ENCODE data around the gene C1QTNF3.
A peak's percentile ranks its signal among the peaks of the same experiment; 100 is the strongest.
"Not testable (repeated sequence)": the region's sequence is repeated elsewhere in the genome, so short reads cannot be mapped to it uniquely, and the experiment has no call there.

C1QTNF3 gene

DNA sequence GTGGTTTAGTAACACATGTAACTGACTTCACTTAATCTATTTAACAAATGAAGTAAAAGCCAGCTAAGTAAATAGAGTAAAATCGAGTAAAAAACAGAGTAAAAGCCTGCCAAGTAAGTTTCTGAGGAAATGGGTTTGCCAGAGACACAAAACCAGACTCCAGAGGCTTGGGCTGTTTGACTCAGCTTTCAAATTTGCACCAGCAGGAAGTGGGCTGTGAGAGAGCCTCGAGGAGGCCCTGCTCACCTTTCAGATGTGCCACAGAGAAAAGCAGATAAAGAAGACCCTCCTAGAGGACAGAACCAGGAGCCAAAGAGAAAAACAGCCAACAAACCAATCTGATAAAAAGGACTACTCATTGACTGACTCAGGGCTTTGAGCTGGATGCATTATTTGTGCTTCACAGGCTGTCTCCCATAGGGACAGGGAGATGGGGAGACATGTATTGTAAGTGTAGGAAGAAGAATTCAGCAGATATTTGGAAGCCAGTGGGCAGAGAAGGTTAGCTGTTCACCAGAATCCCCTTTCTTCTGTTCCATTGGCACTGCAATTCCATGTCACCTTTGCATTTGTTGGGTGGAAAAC is 20.8 kb downstream of the C1QTNF3 start:
- peak; percentile 32 for DNase-seq (ENCODE audit: low spot score)

- DNase-seq (ENCODE audit: low spot score): no peak
Measured at GRCh38 chr5:34021334-34021733, 21.7 kb downstream of the C1QTNF3 start.

GRCh38 chr5:34020726-34021125 is 22.3 kb downstream of the C1QTNF3 start:
- no peak for DNase-seq (ENCODE audit: low spot score)

DNA sequence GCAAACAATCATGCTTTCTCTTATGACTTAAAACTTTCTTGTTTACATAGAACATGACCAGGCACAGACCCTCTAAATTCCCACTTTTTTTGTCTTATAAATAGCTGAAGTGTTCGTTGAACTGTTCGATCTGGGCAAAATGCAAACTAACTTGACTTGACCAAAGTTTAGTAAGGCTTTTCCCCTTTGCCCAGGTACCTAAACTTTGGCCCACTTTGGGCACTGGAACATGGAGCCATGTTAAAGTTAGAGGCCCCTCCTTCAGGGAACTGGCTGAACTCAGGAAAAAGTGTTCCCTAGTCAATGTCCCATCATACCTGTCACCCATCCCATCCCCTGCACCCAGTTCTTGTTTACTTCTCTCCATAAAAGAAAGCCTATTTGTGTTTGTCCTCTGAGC is 25.8 kb downstream of the C1QTNF3 start:
- no peak for DNase-seq (ENCODE audit: low spot score)

DNA sequence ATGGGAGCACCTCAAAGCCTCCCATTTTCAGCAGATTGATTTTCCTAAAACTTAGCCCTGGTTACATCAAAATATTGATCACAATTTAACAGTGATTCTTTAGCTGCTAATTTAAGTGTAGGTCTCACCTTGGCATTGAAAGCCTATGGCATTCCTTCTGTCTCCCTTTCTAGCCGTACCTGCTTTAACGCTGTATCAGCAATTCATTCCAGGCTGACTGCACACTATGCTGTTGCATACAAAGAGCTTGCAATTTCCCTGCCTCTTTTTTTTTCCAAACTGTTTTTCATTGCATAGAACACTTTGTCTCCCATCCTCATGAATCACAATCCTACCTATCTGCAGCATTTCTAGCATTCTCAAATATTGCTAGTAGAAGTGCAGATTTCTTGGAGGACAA is 26.3 kb downstream of the C1QTNF3 start:
- no peak for DNase-seq (ENCODE audit: low spot score)

DNA sequence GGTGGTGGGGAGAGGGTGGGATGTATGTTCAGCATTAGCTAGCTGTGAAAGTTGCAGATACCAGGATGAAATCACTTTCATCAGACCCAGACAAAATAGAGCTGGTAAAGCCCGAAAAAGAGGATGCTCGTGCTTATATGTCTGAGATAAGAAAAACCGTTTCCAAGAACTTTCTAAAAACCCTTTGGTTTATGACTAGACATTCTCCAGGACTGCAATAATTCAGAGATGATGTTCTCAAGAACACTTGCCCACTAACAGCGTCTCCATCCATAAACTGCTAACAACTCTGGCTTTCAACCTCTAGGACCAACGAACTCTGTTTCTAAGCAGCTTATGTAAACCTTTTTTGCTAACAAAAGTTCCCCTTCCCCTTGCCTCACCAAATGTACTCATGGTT is 26.8 kb downstream of the C1QTNF3 start:
- DNase-seq (ENCODE audit: low spot score): no peak

DNA sequence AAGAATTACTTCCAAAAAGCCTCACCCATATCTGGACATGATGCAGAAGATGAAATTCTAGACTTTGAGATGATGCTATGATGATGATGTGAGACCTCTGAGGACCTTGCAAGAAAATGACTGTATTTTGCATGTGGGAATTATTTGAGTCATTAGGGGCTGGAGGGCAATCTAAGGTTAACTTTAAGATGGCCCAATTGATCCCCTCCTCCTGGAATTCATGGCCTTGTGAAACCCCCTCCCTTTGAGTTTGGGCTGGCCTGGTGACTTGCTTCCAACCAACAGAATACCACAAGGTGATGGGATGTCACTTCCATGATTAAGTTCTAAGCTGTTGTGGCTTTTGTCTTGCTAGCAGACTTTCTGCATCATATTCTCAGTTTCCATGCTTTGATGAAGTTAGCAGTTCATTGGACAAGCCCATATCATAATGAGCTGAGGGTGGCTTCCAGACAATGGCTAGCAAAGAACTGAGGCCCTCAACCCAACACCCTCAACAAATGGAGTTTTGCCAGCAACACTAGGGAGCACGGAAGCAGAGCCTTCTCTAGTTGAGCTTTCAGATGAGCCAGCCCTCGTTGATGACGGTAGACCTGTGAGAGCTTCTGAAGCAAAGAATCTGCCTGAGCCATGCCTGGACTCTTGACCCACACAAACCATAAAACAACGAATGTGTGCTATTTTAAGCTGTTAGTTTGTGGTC is 27.7 kb downstream of the C1QTNF3 start:
- DNase-seq (ENCODE audit: low spot score): no peak

- DNase-seq (ENCODE audit: low spot score): no peak
Measured at GRCh38 chr5:34014626-34015025, 28.4 kb downstream of the C1QTNF3 start.

GRCh38 chr5:34013547-34013946 is 29.5 kb downstream of the C1QTNF3 start:
- no peak for DNase-seq (ENCODE audit: low spot score)

DNA sequence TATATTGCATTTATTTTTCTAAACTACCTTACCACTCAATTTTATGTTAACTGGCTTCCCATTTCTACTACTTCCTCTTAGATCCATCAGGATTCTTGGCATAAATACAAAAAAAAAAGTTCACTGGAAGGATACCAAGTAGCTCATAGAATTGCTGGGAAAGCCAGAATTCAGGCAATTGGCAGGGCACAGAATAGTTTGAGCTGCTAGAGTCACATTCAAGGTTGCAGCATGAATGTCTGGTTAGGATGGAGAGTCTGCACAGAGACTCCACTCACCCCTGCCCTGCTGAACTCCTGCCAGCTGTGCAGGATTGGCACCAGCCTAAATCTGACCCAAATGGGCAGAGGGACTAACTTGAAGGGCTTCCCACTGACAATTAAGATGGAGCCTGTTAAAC is 30.2 kb downstream of the C1QTNF3 start:
- DNase-seq (ENCODE audit: low spot score): peak; percentile 14

DNA sequence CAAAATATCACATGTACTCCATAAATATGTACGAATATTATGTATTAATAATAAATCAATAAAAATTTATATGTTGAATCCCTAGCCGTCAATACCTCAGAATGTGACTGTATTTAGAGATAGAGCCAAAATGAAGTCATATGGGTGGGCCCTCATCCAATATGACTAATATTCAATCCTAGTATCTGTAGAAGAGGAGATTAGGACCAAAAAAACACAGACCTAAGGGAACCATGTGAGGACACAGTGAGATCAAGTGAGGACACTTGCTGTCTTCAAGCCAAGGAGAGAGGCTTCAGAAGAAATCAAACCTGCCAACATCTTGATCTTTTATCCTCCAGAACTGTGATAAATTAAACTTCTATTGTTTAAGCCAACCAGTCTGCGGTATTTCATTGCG is 31.5 kb downstream of the C1QTNF3 start:
- DNase-seq (ENCODE audit: low spot score): no peak

DNA sequence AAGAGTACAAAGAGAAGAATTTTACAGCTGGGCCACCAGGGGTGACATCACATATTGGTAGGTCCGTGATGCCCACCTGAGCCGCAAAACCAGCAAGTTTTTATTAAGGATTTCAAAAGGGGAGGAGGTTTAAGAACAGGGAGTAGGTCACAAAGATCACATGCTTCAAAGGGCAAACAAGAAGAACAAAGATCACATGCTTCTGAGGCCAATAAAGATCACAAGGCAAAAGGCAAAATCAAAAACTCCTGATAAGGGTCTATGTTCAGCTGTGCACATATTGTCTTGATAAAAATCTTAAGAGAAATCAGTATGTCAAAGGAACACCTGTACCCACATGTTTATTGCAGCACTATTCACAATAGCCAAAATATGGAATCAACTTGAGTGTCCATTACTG is 32.9 kb downstream of the C1QTNF3 start:
- not testable (repeated sequence) for DNase-seq (ENCODE audit: low spot score)

- DNase-seq (ENCODE audit: low spot score): no peak
Measured at GRCh38 chr5:34009610-34010009, 33.4 kb downstream of the C1QTNF3 start.

DNA sequence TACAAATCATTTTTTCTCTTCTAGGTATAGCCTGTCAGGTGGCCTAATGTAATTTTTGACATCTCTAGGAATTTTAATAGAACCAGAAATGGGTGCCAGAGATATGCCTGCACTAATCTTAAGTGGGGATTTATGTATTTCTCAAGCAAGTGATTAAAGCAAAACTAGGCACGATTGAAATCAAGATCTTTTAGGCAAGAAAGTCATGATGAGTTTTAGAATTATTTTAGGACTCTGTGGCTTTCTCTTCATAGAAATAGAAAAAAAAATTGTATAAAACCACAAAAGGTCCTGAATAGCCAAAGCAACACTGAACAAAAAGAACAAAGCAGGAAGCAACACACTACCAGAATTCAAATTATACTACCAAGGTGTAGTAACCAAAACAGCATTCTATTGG is 34.2 kb downstream of the C1QTNF3 start:
- DNase-seq (ENCODE audit: low spot score): no peak

DNA sequence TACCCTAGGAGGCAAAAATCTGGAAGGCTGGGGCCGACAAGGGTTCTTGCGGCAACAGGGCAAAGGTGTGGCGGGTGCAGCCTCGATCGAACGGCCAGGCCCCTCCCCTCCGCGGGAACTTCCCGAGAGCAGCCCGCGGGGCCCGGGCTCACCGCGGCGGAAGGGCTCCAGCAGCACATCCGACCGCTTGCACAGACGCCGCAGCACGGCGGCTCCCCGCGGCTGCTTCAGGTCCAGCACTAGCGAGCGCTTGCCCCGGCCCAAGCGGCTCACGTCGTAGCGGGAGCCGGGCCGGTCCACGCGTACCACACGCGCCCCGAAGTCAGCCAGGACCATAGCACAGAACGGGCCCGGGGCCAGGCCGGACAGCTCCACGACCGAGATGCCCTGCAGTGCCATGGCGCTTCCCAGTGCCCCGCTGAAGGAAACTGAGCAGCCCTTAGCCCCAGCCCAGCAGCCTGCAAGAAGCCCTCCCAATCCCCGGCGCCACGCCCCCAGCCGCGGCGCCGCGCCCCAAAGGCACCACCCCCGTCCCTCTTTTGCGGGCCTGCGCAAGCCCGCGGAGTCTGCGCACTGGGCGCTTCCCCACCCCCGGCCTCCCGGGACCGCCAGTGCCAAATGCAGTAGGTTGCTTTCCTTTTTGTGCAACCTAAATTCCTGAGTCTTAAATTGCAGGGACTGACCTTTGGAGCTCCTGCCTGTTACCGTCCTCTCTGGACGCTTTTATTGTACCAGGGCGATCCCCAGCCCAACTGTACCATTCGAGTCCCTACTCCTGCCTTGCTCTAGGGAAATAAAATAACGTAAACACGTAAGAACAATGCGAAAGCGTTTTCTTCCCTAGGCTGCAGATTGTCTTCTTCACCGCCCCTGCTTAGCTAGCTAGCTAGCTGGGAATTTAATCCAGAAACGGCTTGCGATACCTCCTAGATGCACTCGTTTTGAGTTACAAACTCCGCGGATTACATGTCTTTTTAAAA is 35.1 kb downstream of the C1QTNF3 start, which contains the start of gene AMACR:
Gene AMACR, minus strand, starts transcription at position 430 of the 980 bp plus-strand sequence. Its CDS starts 31 bp downstream, at position 399.
- peak; percentile 99 for DNase-seq (ENCODE audit: low spot score)

DNA sequence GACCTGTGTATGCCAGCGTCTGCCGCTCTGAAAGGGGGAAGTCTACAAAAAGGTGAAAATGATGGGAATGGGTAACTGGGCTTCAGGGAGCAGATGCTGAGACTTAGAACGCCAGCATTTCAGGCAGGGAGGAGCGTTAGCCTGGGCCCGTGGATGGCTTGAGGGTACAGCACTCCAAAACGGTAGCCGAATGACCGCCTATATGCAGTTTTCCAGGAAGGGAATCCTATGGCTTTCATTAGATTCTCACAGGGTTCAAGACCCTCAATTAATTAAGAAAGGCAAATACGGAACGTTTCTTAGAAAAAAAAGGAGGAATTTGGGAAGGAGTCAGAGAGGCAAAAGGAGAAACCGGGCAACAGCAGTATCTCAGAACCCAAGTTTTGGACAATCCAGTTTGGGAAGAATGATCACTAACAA is 35.8 kb downstream of the C1QTNF3 start:
- DNase-seq (ENCODE audit: low spot score): peak; percentile 36

GRCh38 chr5:34005681-34006080 is 37.3 kb downstream of the C1QTNF3 start:
- no peak for DNase-seq (ENCODE audit: low spot score)

DNA sequence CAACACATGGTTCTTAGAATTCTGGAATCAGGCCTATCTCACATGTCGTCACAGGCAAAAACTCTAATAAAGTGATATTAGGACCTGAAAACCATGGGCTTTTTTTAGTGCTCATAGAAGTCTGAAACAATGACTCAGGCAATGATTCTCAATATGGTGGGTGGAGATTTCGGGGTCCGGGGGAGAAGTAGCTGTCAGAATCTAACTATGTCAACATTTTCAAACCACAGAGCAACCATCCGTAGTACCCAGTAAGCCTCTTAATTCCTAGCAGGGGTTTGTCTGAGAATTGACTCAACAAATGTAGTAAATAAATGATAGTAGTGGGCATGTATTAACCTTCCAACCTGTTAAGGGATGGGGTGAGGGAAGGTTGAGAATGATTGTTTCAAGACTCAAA is 37.8 kb downstream of the C1QTNF3 start:
- DNase-seq (ENCODE audit: low spot score): no peak

DNA sequence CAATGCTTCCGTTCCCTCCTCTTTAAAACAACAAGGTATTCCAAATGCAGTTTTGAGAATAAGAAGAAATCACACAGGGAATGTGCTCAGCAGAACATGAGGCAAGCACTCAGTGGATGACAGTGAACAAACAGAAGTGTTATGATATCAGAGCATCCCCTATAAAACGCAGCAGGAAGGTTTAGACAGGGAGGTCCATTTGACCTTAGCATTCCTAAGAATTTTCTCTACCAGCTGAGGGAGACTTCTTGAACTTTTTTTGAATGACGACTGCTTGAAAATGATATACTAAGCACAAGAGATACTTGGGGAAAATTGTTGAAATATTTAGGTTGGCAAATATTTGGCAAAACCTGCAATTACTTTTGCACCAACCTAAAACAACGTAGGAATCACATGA is 39.1 kb downstream of the C1QTNF3 start:
- no peak for DNase-seq (ENCODE audit: low spot score)

- DNase-seq (ENCODE audit: low spot score): no peak
Measured at GRCh38 chr5:34002629-34003328, 40.2 kb downstream of the C1QTNF3 start.

DNA sequence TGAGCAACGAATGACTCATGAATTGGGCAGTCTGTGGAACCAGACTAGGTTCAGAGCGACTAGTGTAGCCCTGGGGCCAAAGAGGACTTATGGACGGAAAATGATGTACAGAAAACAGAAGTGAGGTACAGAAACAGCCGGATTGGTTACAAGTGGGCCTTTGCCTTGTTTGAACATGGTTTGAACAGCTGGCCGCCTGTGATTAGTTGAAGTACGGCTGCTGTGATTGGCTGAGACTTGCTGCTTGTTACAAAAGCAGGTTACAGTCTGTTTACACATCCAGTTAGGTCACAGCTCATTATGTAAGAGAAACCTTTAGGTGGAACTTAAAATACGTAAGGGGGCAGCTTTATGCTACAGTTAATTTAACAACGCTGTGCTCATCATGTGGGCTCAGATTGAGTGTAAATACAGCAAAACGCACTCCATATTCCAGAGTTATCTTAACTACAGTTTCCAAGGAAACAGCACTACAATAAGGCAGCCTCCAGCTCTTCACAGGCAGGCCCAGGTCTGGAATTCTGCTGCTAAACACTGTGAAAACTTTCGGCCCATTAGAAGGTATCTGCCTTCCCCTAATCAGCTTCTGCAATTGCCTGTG is 41.7 kb downstream of the C1QTNF3 start:
- no peak for DNase-seq (ENCODE audit: low spot score)

- DNase-seq (ENCODE audit: low spot score): no peak
Measured at GRCh38 chr5:33999978-34000377, 43.0 kb downstream of the C1QTNF3 start.
